Renal cortex interstitium (tissue), 15 donors: ENCODE data around the gene OR5H1. TPM values are rescaled to one million over a fixed set of nuclear protein-coding genes. Genes with fewer than 3 reads are reported as not detected.
"Not testable (repeated sequence)": the region's sequence is repeated elsewhere in the genome, so short reads cannot be mapped to it uniquely, and the experiment has no call there.

Experiments
- DNase-seq, 11 donors: peaks; one replicate each; pipeline ENCODE4 v3.0.0-alpha.2; 2013; ENCODE audit warnings: low read depth in 9 of 11, low spot score in 4 of 11; ENCODE audit errors: extremely low read depth in 1 of 11
- long read RNA-seq, 16 experiments: transcript quantifications; one replicate each; lab custom pipeline, GENCODE V29; 2026
- polyA plus RNA-seq, 3 donors: library from polyadenylated mRNA; unstranded; fragments of 120-200 nt; gene quantifications; one replicate each; pipeline ENCODE4 v1.2.1, GENCODE V29; 2013; ENCODE audit not compliant: insufficient read length in 3 of 3

The OR5H1 gene
- under 1 TPM in 1 of 3 donors, not detected in 2; 0.05 TPM for polyA plus RNA-seq
- long read RNA-seq, donor 1 = 0 reads
- long read RNA-seq, donor 2 = 0 reads
- long read RNA-seq, donor 3 = 0 reads
- long read RNA-seq, donor 4 = 0 reads
- long read RNA-seq, donor 5 = 0 reads
- long read RNA-seq, donor 6 = 0 reads
- long read RNA-seq, donor 7 = 0 reads
- long read RNA-seq, donor 8 = 0 reads
- long read RNA-seq, donor 9 = 0 reads
- long read RNA-seq, donor 10 = 0 reads
- long read RNA-seq, donor 11 = 0 reads
- long read RNA-seq, donor 12 = 0 reads
- long read RNA-seq, donor 13 = 0 reads
- long read RNA-seq, donor 14 = 0 reads
- long read RNA-seq, donor 15 = 0 reads
- long read RNA-seq, donor 16 = 0 reads

DNA sequence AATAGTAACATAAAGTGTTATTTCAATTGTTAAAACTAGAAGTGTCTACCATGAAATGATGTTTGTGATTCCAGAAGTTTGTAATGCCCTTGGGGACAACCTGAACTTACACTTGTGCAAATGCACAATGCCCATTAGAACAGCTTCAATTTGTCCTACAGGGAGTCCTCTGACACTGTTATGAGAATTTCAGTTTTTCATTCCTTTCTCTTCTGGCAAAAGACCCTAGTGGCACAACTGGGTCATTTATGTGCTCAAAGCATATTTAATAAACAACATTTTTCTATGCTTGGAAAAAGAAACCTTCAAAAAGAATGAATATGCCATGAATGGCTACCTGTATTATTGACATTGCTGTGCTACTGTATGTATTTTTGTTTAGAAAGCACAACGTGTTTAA lies at the start of gene OR5H1:
OR5H1 (plus strand) TSS at position 301 of the 400 bp plus-strand sequence. CDS start 1,977 bp downstream, outside the sequence.
- DNase-seq = no peak

- DNase-seq = no peak
Observed at GRCh38 chr3:98086873-98087272, 43.6 kb upstream of the OR5H1 start, which contains the start of gene OR5AC2. OR5AC2 (plus strand) TSS chr3:98087173; CDS start chr3:98087173, 0 bp downstream.

DNA sequence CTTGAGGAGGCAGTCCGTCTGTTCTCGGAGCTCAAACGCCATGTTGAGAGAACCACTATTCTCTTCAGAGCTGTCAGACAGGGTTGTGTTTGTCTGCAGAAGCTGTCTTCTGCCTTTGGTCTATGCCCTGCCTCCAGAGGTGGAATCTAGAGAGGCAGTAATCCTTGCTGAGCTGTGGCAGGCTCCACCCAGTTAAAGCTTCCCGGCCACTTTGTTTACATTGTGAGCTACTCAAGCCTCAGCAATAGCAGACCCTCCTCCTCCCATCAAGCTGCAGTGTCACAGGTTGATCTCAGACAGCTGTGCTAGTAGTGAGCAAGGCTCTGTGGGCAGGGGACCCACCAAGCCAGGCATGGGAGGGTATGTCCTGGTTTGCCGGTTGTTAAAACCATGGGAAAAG lies 34.6 kb upstream of the OR5H1 start:
- DNase-seq = no peak

- no peak for DNase-seq
Observed at GRCh38 chr3:98099848-98100247, 30.7 kb upstream of the OR5H1 start.

DNA sequence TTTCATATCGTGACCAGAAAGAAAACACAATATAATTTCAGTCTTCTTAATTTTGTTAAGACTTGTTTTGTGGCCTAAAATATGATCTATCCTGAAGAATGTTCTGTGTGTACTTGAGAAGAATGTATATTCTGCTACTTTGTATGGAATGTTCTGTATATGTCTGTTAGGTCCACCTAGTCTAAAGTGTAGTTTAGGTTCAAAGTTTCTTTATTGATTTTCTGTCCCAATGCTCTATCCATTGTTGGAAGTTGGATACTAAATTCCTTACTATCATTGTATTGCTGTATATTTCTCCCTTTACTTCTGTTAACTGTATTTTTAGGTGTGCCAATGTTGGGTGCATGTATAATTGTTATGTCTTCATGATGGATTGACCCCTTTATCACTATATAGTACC lies 22.4 kb upstream of the OR5H1 start:
- DNase-seq = no peak

GRCh38 chr3:98109807-98110549 lies 20.5 kb upstream of the OR5H1 start:
- DNase-seq = no peak

GRCh38 chr3:98110550-98110908 lies 20.0 kb upstream of the OR5H1 start:
- DNase-seq = no peak

DNA sequence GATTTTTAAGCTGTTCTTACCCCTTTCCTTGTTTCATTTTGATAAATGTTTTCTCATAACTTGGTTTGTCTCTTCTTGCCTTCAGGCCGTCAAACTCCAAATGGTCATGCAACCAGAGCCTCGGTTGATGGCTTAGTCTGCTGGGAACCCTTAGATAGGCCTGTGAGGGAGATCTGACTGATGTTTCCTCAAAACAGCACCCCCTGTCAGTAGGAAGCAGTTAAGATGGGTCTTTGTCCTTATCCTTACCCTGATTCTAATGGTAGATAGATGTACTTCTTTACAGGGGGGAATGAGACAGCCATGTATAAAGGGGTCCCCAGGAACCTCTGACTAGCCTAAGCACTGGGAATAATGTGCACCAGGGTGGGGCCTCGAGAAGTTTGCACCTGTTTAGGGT lies 16.3 kb upstream of the OR5H1 start:
- no peak for DNase-seq

DNA sequence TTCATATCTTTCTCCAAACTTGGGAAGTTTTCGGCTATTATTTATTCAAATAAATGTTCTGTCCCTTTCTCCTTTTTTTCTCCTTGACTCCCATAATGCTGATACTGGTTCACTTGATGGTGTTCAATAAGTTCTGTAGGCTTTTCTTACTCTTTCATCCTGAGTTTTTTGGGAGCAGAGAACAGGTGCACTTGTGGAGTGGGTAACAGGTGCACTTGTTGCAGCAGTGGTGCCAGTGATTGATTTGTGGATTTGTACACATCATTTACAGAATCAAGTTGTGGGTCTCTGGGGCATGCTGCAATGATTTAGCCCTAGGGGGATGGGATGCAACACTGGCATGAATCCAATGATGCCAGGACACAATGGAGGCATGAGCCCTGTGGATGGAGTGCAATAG lies 14.8 kb upstream of the OR5H1 start:
- DNase-seq = no peak

- no peak for DNase-seq
Observed at GRCh38 chr3:98136631-98137030, 6.1 kb downstream of the OR5H1 start.

DNA sequence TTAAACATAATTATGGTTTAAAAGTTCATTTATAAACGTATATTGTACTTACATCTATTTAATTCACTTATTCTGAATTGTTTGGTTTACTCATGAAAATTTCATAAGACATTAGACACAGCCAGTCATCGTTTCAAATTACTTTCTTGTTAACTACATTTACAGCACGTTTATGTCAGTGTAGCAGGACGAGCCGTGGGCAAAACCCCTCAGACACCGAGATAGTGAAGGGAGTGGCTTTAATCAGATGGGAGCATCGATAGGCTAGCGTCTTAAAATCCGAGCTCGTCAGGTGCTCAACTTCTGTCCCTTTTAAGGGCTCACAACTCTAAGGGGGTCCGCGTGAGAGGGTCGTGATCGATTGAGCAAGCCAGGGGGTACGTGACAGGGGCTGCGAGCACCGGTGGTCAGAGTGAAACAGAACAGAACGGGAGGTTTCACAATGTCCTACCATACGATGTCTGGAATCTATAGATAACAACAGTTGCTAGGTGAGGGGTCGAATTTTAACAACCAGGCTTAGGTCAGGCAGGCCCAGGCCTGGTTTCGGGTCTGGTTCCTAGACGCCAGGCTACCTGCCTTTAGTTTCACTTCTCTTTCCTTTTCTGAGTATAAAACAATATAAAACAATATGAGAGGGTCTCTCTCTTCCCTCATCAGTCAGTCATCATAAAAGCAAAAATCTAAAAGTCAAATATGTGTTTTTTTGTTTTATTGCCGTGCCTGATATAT lies 7.5 kb downstream of the OR5H1 start:
- DNase-seq = not testable (repeated sequence)

GRCh38 chr3:98140531-98140930 lies 10.0 kb downstream of the OR5H1 start:
- DNase-seq = no peak

DNA sequence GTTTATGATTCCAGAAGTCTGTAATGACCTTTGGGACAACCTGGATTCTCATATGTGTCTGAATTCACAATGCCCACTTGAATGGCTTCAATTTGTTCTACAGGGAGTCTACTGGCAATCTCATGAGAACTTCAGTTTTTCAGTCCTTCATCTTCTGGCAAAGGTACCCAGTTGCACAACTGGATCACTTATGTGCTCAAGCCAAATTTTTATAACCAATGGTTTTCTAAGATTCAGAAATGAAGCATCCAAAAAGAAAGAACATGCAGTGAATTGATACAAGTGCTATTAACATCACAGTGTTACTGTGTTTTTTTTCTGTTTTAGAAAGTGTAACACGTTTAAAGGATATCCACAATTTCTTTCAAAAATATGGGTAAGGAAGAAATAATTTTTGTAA lies 16.7 kb downstream of the OR5H1 start, which contains the start of gene OR5H14:
OR5H14 (plus strand) TSS at position 301 of the 400 bp plus-strand sequence. CDS start 1,907 bp downstream, outside the sequence.
- DNase-seq = no peak

- DNase-seq = no peak
Observed at GRCh38 chr3:98148751-98149150, 18.2 kb downstream of the OR5H1 start.

DNA sequence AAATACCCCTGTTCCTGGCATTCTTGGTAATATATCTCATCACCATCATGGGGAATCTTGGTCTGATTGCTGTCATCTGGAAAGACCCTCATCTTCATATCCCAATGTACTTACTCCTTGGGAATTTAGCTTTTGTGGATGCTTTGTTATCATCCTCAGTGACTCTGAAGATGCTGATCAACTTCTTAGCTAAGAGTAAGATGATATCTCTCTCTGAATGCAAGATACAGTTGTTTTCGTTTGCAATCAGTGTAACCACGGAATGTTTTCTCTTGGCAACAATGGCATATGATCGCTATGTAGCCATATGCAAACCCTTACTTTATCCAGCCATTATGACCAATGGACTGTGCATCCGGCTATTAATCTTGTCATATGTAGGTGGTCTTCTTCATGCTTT lies 18.9 kb downstream of the OR5H1 start:
- not testable (repeated sequence) for DNase-seq

- DNase-seq = no peak
Observed at GRCh38 chr3:98151241-98151640, 20.7 kb downstream of the OR5H1 start.

DNA sequence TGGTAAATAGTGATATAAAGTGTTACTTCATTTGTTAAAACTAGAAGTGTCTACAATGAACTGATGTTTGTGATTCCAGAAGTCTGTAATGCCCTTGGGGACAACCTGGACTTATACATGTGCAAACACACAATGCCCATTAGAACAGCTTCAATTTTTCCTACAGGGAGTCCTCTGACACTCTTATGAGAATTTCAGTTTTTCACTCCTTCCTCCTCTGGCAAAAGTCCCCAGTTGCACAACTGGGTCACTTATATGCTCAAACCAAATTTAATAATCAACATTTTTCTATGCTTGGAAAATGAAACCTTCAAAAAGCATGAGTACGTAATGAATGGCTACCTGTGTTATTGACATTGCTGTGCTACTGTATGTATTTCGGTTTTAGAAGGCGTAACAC lies 35.9 kb downstream of the OR5H1 start, which contains the start of gene OR5H15:
OR5H15 (plus strand) TSS at position 301 of the 400 bp plus-strand sequence. CDS start 2,004 bp downstream, outside the sequence.
- DNase-seq = no peak

- DNase-seq = no peak
Observed at GRCh38 chr3:98171071-98171470, 40.5 kb downstream of the OR5H1 start.

GRCh38 chr3:98172621-98173020 lies 42.1 kb downstream of the OR5H1 start:
- no peak for DNase-seq
